LNCaP clone FGC (cell line): ENCODE measurements around the gene ROR1.

ENCODE experiments used
- DNase-seq: peaks from one replicate; pipeline ENCODE4 v3.0.0-alpha.2; 2011; ENCODE audit warnings: low read depth
- H3K4me3 ChIP-seq: 2 replicates; pipeline ENCODE4 v1.5.1; 2011; ENCODE audit warnings: mild to moderate bottlenecking, low read depth, low read length, control low read depth
- TF ChIP-seq, protein P1 (sequence below): IDR thresholded peaks from 2 replicates; pipeline ENCODE4 v1.5.1; 2012; ENCODE audit warnings: mild to moderate bottlenecking; ENCODE audit not compliant: control insufficient read depth, insufficient read depth; ENCODE audit errors: extremely low read depth

The ROR1 gene

GRCh38 chr1:63773815-63774616 lies at the start of gene ROR1:
Gene ROR1 (plus strand): TSS chr1:63774017.
- peak; percentile 58 for DNase-seq
- TF ChIP-seq, protein P1, sequence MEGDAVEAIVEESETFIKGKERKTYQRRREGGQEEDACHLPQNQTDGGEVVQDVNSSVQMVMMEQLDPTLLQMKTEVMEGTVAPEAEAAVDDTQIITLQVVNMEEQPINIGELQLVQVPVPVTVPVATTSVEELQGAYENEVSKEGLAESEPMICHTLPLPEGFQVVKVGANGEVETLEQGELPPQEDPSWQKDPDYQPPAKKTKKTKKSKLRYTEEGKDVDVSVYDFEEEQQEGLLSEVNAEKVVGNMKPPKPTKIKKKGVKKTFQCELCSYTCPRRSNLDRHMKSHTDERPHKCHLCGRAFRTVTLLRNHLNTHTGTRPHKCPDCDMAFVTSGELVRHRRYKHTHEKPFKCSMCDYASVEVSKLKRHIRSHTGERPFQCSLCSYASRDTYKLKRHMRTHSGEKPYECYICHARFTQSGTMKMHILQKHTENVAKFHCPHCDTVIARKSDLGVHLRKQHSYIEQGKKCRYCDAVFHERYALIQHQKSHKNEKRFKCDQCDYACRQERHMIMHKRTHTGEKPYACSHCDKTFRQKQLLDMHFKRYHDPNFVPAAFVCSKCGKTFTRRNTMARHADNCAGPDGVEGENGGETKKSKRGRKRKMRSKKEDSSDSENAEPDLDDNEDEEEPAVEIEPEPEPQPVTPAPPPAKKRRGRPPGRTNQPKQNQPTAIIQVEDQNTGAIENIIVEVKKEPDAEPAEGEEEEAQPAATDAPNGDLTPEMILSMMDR = peak; percentile 89
- H3K4me3 ChIP-seq = peak within 1 kb of the TSS; percentile 61

DNA sequence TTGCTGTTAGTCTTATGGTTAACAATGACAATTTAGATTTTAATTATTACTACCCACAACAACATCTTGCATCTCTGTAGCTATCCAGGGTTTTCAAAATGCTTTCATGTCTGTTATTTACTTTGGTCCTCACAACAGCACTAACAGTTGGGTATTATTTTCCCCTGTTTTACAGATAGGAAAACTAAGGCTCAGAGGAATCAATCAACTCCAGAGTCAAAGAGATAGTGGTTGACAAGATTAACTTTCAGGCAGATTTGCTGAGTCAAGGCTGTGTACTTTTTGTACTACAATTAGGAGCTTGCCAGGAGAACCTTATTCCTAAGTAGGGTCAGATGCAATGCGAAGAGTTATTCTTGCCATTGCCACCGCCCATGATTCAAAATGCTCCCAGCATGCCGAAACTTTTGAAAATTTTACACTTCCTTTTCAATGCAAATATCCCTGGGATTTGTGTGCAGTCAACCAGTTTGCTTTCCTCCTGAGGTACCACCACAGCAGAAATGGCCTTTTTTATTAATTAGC lies 49.4 kb upstream of the ROR1 start:
- TF ChIP-seq, protein P1 = no peak
- H3K4me3 ChIP-seq = no peak overlapping the region
- no peak for DNase-seq

GRCh38 chr1:63728611-63729226 lies 45.1 kb upstream of the ROR1 start:
- TF ChIP-seq, protein P1 = no peak
- no peak overlapping the region for H3K4me3 ChIP-seq
- DNase-seq = no peak

DNA sequence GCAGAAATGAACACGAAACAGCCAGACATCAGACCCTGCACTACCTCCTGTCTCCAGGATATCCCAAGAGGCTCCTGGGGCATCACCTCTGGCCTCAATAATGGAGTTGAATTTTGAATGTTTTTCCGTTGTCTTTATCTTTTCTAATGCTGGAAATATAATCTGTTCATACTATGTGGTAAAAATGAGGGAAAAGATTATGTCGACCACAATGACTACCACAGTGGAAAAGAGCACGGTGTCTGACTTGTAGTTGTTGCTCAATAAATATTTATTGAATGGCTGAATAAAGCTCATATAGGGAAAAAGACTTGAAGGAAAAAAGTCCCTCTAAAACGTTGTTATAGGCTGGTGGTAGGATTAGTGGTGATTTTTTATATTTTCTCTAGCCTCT lies 44.6 kb upstream of the ROR1 start:
- TF ChIP-seq, protein P1 = no peak
- DNase-seq = no peak

DNA sequence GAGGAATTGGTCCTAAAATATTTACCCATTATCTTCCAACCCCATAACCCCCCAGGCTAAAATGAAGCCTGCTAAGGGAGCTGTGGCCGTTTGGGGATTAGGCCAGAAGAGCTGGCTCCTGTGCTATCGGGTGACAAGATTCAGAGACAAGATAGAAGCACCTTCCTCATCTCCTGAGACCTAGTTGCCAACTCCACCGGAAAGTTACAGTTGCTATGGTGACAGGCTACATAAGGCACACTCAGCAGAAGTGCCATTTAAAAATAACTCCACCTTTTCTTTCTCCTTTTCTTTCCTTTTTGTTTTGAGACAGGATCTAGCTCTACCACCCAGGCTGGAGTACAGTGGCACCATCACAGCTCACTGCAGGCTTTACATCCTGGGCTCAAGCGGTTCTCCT lies 43.6 kb upstream of the ROR1 start:
- peak; percentile 73 for DNase-seq
- TF ChIP-seq, protein P1 = no peak
- H3K4me3 ChIP-seq = no peak overlapping the region

More for the DNA sequence above, 44.6 kb upstream of the ROR1 start:
- no peak overlapping the region for H3K4me3 ChIP-seq

DNA sequence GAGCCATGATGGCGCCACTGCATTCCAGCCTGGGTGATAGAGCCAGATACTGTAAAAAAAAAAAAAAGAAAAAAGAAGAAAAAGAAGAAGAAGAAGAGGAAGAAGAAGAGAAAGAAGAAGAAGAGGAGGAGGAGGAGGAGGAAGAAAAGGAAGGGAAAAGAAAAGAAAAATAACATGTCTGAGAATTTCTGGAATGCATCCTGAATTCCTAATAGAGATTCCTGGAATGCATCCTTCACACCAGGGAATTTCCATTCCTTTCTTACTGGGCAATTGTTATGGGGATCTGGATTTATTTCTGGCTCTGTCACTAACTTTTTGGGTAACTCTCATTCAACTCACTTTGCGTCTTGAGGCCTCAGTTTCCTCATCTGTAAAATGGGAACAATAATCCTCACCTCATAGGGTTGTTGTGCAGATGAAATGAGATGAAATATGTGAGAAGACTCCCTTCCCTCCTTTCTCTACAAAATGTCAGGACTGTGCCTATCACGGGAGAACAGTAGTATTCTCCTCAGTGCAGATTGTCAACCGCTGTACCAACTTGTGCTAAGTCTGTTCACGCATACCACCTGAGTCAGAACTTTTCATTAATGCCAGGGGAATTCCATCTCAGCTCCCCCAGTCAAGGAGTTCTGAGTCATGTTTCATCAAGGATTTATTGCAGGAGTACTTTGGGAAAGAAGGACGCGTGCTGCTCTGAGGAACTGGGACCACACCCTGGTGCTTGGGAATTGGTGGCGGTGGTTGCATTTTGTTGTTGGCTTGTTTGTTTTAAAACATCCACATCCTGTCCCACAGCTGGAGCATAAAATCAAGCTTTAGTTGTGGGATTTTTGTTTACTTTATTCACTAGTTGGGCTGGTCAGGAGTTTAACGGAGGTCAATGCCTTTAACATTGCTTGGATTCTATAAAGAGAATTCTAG lies 42.4 kb upstream of the ROR1 start:
- H3K4me3 ChIP-seq = no peak overlapping the region
- no peak for DNase-seq

More for the DNA sequence above, 42.4 kb upstream of the ROR1 start:
- TF ChIP-seq, protein P1 = no peak
